Loucy (cell line): Measurements from ENCODE around the gene CEP85L.

Source experiments
- H2AFZ ChIP-seq: fragments of 200-600 bp; sonication (generic); 2 replicates; pipeline ENCODE4 v1.6.0; 2016; ENCODE audit warnings: antibody characterized with exemption, mild to moderate bottlenecking, low read length, moderate library complexity
- H3F3A ChIP-seq: fragments of 200-600 bp; 2 replicates; pipeline ENCODE4 v1.6.0; 2016; ENCODE audit warnings: antibody characterized with exemption, low read depth, mild to moderate bottlenecking
- H3K27me3 ChIP-seq: fragments of 200-600 bp; sonication (generic); 2 replicates; pipeline ENCODE4 v1.6.1; 2014; ENCODE audit warnings: low read length, mild to moderate bottlenecking; ENCODE audit not compliant: insufficient read depth, poor library complexity, severe bottlenecking
- H3K36me3 ChIP-seq: fragments of 200-600 bp; sonication (generic); 2 replicates; pipeline ENCODE4 v1.6.1; 2016; ENCODE audit warnings: low read length; ENCODE audit not compliant: insufficient read depth
- H3K4me1 ChIP-seq: fragments of 200-600 bp; sonication (generic); 2 replicates; pipeline ENCODE4 v1.5.1; 2014; ENCODE audit warnings: low read length, mild to moderate bottlenecking; ENCODE audit not compliant: insufficient read depth, poor library complexity, severe bottlenecking
- H3K4me2 ChIP-seq: fragments of 200-600 bp; sonication (generic); 2 replicates; pipeline ENCODE4 v1.6.0; 2014; ENCODE audit warnings: antibody characterized with exemption, low read length, low read depth, mild to moderate bottlenecking; ENCODE audit not compliant: poor library complexity, severe bottlenecking
- H3K4me3 ChIP-seq: fragments of 200-600 bp; sonication (generic); 2 replicates; pipeline ENCODE4 v1.5.1; 2014; ENCODE audit warnings: low read length, mild to moderate bottlenecking, mixed read lengths; ENCODE audit not compliant: poor library complexity, severe bottlenecking
- H3K79me2 ChIP-seq: fragments of 200-600 bp; sonication (generic); 2 replicates; pipeline ENCODE4 v1.6.1; 2014; ENCODE audit warnings: low read length; ENCODE audit not compliant: insufficient read depth
- H3K9ac ChIP-seq: fragments of 200-600 bp; sonication (generic); 2 replicates; pipeline ENCODE4 v1.6.0; 2014; ENCODE audit warnings: mild to moderate bottlenecking, low read depth, low read length, moderate library complexity; ENCODE audit not compliant: poor library complexity, severe bottlenecking
- H3K9me2 ChIP-seq: fragments of 200-600 bp; sonication (generic); replicated peaks from 2 replicates; pipeline ENCODE4 v1.6.1; 2016; ENCODE audit warnings: low read depth, low read length, mixed read lengths
- H3K9me3 ChIP-seq: fragments of 200-600 bp; sonication (generic); 2 replicates; pipeline ENCODE4 v1.6.1; 2014; ENCODE audit warnings: mild to moderate bottlenecking, antibody characterized with exemption, low read length, low read depth; ENCODE audit not compliant: insufficient read depth
- H4K20me1 ChIP-seq: fragments of 200-600 bp; sonication (generic); 2 replicates; pipeline ENCODE4 v1.6.0; 2014; ENCODE audit warnings: antibody characterized with exemption, low read length, mild to moderate bottlenecking; ENCODE audit not compliant: insufficient read depth, poor library complexity, severe bottlenecking
- CTCF ChIP-seq: fragments of 200-600 bp; sonication (generic); conservative IDR thresholded peaks from 2 replicates; pipeline ENCODE4 v1.5.1; 2014; ENCODE audit warnings: mild to moderate bottlenecking, antibody characterized with exemption, low read length
- EZH2phosphoT487 ChIP-seq: fragments of 200-600 bp; IDR thresholded peaks from 2 replicates; pipeline ENCODE4 v1.6.1; 2018; ENCODE audit warnings: antibody characterized with exemption, mild to moderate bottlenecking, moderate library complexity, borderline replicate concordance

Gene CEP85L

GRCh38 chr6:118504611-118505010 lies 146.8 kb downstream of the CEP85L start:
- Histone ChIP-seq H3K27me3 (no peaks in the 10 kb centered on the region), H3K9ac (no peak overlapping the region), H3K4me3 (no peak overlapping the region), H4K20me1 (no peaks in the 10 kb centered on the region), H3K4me2 (no peak overlapping the region), H3K79me2 (peaks cover 3% of the 10 kb centered on the region; the same call in 1 of the 2 replicates), H3K9me3 (peaks cover 8% of the 10 kb centered on the region; the same call in 1 of the 2 replicates), H2AFZ (no peak overlapping the region), H3F3A (no peaks in the 10 kb centered on the region), H3K4me1 (peaks cover 4% of the 10 kb centered on the region), H3K9me2 (0 out of 2 replicates have a peak, but pooled peaks cover 4% of the 10 kb centered on the region), H3K36me3 (peaks cover 44% of the 10 kb centered on the region; the same call in 1 of the 2 replicates)
- TF ChIP-seq EZH2phosphoT487 (no peak), CTCF (no peak)

GRCh38 chr6:118502169-118502568 lies 149.2 kb downstream of the CEP85L start:
- Histone ChIP-seq H3K9ac (no peak overlapping the region), H3K79me2 (peaks cover 3% of the 10 kb centered on the region; the same call in 1 of the 2 replicates), H4K20me1 (no peaks in the 10 kb centered on the region), H3K36me3 (peaks cover 47% of the 10 kb centered on the region; the same call in 1 of the 2 replicates), H3K9me2 (0 out of 2 replicates have a peak, but pooled peaks cover 4% of the 10 kb centered on the region), H3K4me2 (no peak overlapping the region), H3F3A (no peaks in the 10 kb centered on the region), H3K9me3 (peaks cover 8% of the 10 kb centered on the region; the same call in 1 of the 2 replicates), H3K4me1 (peaks cover 4% of the 10 kb centered on the region), H2AFZ (no peak overlapping the region), H3K27me3 (no peaks in the 10 kb centered on the region), H3K4me3 (no peak overlapping the region)
- TF ChIP-seq CTCF: no peak
- TF ChIP-seq EZH2phosphoT487: no peak

GRCh38 chr6:118501765-118502164 lies 149.6 kb downstream of the CEP85L start:
- Histone ChIP-seq H3K79me2 (peaks cover 3% of the 10 kb centered on the region; the same call in 1 of the 2 replicates), H3K4me1 (peaks cover 4% of the 10 kb centered on the region), H3K36me3 (peaks cover 47% of the 10 kb centered on the region; the same call in 1 of the 2 replicates)

More at GRCh38 chr6:118501765-118502164, 149.6 kb downstream of the CEP85L start:
- peaks cover 8% of the 10 kb centered on the region; the same call in 1 of the 2 replicates for H3K9me3 ChIP-seq
- no peak overlapping the region for H3K4me2 ChIP-seq
- no peaks in the 10 kb centered on the region for H4K20me1 ChIP-seq
- H3F3A ChIP-seq: no peaks in the 10 kb centered on the region
- 0 out of 2 replicates have a peak, but pooled peaks cover 4% of the 10 kb centered on the region for H3K9me2 ChIP-seq
- H3K9ac ChIP-seq: no peak overlapping the region
- no peaks in the 10 kb centered on the region for H3K27me3 ChIP-seq
- TF ChIP-seq EZH2phosphoT487 (no peak), CTCF (no peak)
- no peak overlapping the region for H3K4me3 ChIP-seq
- no peak overlapping the region for H2AFZ ChIP-seq
